NCI-H1694 treated with DMSO at 0.1 percent for 48 hours (cell line): ENCODE measurements around the gene FCAR.
"Not testable (repeated sequence)": the region's sequence is repeated elsewhere in the genome, so short reads cannot be mapped to it uniquely, and the experiment has no call there.

Source experiments
- DNase-seq: peaks from one replicate; lab custom pipeline; 2025; lab: John Stamatoyannopoulos, UW

The FCAR gene

DNA sequence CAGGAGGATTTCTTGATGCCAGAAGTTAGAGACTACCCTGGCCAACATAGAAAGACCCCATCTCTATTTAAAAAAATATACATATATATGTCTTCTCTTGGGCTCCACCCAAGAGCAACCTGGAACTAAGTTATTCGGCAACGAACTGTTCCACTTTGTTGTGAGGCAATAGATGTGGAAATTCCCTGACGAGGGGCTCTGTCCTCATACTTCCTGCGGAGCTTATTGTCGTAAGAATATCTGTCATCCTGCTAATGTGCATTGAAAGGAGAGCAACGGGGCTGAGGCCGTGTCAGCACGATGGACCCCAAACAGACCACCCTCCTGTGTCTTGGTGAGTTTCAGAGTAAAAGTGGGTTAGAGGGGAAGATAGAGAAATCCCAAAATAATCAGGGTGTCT, at the start of gene FCAR:
FCAR (plus strand) TSS at position 246 of the 400 bp plus-strand sequence; CDS start at position 301, 55 bp downstream.
- DNase-seq: no peak

DNA sequence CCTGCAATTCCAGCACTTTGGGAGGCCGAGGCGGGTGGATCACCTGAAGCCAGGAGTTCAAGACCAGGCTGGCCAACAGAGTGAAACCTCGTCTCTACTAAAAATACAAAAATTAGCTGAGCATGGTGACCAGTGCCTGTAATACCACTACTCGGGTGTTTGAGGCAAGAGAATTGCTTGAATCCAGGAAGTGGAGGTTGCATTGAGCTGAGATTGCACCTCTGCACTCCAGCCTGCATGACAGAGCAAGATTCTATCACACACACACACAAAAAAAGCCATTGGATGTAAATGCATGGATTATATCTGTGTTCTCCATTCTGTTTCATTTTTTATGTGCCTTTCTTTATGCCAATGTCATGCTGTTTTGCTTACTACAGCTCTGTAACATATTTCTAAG, 49.6 kb upstream of the FCAR start:
- not testable (repeated sequence) for DNase-seq

DNA sequence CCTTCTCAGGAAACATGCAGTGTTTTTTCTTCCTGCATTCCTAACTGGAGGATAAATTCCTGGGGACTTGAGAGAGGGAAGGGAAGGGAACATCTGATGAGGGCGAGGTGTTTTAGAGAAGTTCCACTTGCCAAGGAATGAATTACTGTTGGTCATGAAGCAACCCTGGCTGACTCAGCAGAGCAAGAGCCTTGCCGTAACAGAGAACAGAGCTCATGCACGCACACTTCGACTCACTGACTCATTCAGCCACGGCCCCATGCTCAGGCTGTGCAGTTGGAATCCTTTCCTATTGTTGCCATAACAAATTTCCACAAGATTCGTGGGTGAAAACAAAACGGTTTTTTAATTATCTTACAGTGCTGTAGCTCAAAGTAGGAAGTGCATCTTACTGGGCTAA, 48.7 kb upstream of the FCAR start:
- not testable (repeated sequence) for DNase-seq

DNA sequence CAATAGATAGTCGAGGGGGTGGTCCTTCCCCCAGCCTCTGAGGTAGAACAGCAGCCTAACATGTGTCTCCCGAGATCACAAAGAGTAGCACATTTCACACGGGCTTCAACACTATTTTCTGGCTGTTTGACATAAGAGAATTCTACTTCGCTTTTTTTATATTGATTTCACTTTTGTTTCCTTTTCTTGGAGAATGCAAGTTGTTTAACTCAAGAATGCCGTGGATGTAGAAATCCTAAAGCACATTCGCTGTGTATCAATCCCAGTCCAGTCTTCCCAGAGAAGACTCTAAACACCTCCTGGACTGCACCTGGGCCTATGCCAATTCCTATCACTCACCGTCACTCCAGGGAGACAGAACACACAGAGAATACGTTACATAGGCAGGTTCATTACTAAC, 46.0 kb upstream of the FCAR start:
- not testable (repeated sequence) for DNase-seq

DNA sequence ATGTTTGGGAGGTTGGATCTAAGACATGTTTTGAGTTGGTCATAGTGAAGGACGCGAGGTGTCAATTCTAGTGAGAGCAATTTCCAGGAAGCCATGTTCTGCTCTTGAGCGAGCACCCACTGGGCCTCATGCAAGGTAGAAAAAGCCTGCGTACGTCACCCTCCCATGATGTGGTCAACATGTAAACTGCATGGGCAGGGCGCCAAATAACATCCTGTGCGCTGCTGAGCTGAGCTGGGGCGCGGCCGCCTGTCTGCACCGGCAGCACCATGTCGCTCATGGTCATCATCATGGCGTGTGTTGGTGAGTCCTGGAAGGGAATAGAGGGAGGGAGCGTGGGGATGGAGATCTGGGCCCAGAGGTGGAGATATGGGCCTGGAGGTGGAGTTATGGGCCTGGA, 41.5 kb upstream of the FCAR start, which contains the start of gene KIR2DS4:
KIR2DS4 (plus strand) TSS at position 181 of the 400 bp plus-strand sequence.
- not testable (repeated sequence) for DNase-seq

DNA sequence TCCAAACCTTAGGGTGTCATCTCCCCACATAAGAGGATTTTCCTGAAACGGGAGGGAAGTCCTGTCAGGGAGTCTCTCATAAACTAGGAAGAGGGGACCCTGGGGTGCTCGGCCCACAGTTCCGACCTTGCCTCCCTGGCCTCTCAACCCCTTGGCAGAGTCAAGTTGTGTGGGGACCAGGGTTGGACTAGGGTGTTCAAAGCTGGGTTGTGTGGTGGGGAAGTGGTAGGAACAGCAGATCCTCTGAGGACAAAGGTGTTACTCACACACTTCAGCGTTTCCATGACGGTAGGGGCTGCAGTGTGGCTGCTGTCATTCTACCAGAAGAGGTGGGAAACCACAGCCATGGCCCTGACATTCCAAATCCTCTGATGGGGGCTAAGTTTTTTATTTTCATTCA, 38.9 kb upstream of the FCAR start:
- not testable (repeated sequence) for DNase-seq

DNA sequence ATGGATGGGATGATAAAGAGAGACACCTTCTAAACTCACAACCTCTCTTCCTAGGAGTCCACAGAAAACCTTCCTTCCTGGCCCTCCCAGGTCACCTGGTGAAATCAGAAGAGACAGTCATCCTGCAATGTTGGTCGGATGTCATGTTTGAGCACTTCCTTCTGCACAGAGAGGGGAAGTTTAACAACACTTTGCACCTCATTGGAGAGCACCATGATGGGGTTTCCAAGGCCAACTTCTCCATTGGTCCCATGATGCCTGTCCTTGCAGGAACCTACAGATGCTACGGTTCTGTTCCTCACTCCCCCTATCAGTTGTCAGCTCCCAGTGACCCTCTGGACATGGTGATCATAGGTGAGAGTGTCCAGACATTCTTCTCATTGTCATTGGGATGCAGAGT, 36.5 kb upstream of the FCAR start:
- not testable (repeated sequence) for DNase-seq

DNA sequence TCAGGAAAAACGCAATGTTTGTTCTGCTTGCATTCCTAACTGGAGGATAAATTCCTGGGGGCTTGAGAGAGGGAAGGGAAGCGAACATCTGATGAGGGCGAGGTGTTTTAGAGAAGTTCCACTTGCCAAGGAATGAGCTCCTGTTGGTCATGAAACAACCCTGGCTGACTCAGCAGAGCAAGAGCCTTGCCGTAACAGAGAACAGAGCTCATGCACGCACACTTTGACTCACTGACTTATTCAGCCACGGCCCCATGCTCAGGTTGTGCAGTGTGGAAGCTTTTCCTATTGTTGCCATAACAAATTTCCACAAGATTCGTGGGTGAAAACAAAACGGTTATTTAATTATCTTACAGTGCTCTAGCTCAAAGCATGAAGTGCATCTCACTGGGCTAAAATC, 30.9 kb upstream of the FCAR start:
- DNase-seq: not testable (repeated sequence)

DNA sequence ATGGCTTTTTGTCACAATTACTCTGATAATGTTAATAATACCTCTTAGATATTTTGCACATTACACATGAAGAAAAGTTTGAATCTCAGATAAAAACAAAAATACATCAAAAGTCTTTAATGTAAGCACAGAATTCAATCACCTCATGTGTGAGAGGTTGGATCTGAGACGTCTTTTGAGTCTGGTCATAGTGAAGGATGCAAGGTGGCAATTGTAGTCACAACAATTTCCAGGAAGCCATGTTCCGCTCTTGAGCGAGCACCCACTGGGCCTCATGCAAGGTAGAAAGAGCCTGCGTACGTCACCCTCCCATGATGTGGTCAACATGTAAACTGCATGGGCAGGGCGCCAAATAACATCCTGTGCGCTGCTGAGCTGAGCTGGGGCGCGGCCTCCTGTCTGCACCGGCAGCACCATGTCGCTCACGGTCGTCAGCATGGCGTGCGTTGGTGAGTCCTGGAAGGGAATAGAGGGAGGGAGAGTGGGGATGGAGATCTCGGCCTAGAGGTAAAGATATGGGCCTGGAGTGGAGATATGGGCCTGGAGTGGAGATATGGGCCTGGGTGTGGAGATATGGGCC, 23.9 kb upstream of the FCAR start, which contains the start of gene KIR3DL2:
KIR3DL2 (plus strand) TSS at position 383 of the 580 bp plus-strand sequence; CDS start at position 416, 33 bp downstream.
- DNase-seq: not testable (repeated sequence)

DNA sequence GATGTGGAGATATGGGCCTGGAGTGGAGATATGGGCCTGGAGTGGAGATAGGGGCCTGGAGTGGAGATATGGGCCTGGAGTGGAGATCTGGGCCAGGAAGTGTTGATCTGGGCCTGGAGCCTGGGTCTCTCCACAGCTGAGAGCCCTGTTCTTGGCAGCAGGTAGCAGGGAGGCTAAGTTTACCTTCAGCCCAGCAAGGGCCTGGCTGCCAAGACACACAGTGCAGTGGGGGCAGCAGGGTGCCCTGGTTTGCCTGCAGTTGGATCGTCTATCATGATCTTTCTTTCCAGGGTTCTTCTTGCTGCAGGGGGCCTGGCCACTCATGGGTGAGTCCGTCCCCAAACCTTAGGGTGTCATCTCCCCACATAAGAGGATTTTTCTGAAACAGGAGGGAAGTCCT, 23.1 kb upstream of the FCAR start:
- no peak for DNase-seq

DNA sequence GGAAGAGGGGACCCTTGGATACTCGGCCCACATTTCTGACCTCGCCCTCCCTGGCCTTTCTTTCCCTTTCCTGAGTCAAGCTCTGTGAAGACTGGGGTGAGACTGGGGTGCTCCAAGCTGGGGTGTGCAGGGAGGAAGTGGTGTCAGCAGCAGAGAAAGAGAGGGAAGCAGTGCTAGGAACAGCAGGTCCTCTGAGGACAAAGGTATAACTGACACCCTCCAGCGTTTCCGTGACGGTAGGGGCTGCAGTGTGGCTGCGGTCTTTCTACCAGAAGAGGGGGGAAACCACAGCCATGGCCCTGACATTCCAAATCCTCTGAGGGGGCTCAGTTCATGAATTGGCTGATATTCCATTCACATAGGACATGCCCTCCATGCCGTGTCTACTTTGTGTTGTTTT, 22.7 kb upstream of the FCAR start:
- no peak for DNase-seq

DNA sequence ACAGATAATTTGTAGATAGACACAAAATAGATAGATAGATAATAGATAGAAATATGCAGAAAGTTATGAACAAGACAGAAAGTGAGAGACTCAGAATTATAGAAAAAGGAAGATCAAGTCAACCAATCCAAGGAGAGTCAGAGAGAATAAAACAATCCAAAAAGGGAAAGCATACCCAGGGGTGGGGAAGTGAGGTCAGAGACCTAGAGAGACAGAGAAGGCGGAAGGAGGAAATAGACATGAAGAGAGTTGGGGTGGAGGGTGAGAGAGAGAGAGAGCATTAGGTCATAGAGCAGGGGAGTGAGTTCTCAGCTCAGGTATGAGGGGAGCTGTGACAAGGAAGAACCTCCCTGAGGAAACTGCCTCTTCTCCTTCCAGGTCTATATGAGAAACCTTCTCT, 18.8 kb upstream of the FCAR start:
- DNase-seq: not testable (repeated sequence)

DNA sequence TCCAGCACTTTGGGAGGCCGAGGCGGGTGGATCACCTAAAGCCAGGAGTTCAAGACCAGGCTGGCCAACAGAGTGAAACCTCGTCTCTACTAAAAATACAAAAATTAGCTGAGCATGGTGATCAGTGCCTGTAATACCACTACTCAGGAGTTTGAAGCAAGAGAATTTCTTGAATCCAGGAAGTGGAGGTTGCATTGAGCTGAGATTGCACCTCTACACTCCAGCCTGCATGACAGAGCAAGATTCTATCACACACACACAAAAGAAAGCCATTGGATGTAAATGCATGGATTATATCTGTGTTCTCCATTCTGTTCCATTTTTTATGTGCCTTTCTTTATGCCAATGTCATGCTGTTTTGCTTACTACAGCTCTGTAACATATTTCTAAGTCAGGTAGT, 15.6 kb upstream of the FCAR start:
- DNase-seq: not testable (repeated sequence)

DNA sequence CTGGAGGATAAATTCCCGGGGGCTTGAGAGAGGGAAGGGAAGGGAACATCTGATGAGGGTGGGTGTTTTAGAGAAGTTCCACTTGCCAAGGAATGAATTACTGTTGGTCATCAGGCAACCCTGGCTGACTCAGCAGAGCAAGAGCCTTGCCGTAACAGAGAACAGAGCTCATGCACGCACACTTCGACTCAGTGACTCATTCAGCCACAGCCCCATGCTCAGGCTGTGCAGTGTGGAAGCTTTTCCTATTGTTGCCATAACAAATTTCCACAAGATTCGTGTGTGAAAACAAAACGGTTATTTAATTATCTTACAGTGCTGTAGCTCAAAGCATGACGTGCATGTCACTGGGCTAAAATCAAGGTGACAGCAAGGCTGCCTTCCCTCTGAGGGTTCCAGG, 14.6 kb upstream of the FCAR start:
- DNase-seq: not testable (repeated sequence)

DNA sequence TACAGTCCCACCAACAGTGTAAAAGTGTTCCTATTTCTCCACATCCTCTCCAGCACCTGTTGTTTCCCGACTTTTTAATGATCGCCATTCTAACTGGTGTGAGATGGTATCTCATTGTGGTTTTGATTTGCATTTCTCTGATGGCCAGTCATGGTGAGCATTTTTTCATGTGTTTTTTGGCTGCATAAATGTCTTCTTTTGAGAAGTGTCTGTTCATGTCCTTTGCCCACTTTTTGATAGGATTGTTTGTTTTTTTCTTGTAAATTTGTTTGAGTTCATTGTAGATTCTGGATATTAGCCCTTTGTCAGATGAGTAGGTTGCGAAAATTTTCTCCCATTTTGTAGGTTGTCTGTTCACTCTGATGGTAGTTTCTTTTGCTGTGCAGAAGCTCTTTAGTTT, 10.6 kb upstream of the FCAR start:
- DNase-seq: not testable (repeated sequence)

DNA sequence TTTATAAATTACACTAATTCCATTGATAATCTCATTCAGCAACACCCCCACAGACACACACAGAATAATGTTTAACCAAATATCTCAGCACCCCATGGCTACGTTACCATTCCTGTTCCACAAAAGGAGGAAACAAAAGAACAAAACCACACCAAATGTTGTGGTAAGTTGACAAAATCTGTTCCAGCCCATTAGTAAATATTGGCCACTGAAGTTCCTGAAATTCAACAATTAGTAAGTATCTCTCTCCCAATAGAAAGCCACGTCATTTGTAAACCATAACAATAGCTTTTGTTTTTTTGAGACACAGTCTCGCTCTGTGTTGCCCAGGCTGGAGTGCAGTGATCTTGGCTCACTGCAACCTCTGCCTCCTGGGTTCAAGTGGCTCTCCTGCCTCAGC, 2.3 kb upstream of the FCAR start:
- no peak for DNase-seq

DNA sequence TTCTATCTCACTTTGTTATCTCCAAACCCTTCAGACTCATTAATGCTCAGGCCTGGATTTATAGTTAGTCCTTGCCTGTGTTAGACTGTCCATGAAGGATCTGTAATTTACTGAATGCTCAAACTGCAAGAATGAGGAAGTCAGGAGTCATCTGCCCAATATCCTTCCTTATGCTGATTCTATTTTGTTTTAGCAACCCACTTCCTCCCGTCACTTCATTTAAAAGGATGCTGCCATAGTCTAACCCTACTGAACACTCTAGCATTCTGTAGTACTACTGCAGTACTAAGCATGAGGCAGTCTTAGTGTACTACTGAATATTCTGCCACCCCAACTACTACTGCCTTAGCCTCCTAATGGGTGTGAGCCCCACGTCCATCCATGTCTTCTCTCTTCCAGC, 1.5 kb downstream of the FCAR start:
- DNase-seq: no peak

DNA sequence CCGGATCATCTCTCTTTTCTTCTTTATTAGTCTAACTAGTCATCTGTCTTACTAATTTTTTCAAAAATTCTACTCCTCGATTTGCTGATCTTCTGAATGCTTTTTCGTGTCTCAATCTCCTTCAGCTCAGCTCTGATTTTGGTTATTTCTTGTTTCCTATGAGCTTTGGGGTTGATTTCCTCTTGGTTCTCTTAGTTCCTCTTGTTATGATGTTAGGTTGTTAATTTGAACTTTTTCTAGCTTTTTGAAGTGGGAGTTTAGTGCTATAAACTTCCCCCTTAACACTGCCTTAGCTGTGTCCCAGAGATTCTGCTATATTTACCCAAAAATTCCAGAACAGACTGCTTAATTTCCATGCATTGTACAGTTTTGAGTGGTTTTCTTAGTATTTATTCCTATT, 3.4 kb downstream of the FCAR start:
- DNase-seq: no peak

DNA sequence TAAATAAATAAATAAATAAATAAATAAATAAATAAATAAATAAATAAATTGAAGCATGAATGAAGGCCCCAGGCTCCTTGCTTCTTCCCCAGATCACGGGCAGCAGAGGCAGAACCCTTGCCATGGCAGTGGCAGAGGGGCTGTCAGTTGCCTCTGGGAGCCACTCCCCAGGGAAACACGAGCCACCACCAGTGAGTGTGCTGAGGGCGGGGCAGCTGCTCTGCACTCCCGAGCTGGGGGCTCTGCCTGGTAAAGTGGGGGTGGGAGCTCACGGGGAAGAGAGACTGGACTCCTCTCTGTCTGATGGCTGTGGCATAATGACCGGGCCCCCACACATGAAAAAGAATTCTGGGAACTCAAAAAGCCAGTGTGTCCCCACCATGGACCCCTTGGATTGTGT, 7.8 kb downstream of the FCAR start:
- DNase-seq: no peak

DNA sequence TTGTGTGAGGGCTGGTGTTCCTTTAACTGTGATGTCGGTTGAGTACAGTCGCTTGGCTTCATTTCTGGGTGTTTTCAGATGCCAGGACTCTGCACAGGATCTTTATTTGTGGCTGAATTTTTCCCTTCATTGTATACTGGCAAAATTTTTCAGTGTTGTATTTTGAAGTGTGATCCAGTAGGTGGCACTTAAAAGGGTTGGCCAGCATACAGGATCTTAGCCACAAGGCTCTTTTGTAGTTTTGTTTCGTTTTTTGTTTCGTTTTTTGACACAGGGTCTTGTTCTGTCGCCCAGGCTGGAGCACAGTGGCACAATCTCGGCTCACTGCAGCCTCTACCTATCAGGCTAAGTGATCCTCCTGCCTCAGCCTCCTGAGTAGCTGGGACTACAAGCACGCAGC, 8.7 kb downstream of the FCAR start:
- no peak for DNase-seq

DNA sequence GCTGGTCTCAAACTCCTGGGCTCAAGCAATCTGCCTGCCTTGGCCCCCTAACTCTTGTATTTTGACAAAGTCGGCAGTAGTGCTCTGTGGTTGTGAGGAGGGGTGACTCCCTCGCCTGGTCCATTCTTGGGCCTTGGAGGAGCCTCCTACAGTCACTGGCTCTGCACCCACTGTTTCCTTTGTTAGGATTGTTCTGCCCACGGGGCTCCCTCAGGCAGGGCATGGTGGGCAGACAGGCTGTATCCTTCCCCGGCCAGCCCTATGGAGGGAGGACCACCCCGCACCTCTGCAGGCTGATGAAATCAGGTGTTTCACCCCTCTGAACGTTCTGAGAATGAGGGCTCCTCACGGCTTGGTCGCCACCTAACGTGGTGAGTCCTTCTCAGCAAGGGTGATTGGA, 9.2 kb downstream of the FCAR start:
- no peak for DNase-seq

DNA sequence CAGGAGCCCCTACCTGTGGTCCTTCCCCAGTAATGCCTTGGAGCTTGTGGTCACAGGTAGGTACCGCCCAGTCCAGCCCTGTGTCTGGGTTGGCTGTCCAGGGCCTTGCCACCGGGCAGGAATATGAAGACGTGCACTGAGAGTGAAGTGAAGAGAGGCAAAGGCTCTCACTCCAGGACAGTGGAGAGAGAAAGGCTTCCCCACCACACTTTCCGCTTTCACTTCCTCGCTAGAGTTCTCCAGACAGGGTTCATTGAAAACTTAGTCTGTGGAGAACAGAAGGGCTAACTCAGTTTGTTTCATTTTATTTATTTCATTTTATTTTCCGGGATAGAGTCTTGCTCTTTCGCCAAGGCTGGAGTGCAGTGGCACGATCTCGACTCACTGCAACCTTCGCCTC, 14.2 kb downstream of the FCAR start:
- DNase-seq: no peak

DNA sequence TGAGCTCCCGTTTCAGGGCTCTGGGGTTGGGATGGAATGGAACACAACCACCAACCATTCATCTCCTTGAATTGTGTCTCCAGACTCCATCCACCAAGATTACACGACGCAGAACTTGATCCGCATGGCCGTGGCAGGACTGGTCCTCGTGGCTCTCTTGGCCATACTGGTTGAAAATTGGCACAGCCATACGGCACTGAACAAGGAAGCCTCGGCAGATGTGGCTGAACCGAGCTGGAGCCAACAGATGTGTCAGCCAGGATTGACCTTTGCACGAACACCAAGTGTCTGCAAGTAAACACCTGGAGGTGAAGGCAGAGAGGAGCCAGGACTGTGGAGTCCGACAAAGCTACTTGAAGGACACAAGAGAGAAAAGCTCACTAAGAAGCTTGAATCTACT, 15.5 kb downstream of the FCAR start:
- no peak for DNase-seq

DNA sequence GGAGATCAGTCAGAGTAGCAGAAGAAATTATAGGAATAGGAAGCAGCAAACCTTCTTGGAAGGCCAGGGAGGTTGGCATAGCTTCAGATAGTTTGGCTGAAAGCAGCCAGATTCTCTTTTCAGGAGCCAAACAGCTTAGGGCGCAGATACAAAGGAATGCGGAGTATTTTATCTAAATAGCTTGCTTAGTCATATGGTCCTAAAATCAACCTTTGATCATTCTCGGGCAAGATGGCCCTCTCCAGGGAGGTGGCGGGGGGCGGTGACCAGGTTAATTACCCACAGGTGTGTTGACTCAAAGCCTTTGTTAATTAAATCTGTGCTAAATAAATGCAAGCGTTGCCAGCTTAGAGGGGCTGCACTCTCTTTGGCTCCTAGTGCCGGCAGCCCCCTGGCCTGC, 19.4 kb downstream of the FCAR start:
- no peak for DNase-seq
